Activated T-helper 2 cell treated with anti-CD3 and anti-CD28 coated beads, Interferon-gamma antibody, Interleukin-2, Interleukin-4, amounts not matched to agents 10 μg/mL and 5 μg/mL and 100 μg/mL, durations not matched to agents 14 hours and 24 hours and 36 hours (primary cell): Measurements from ENCODE around the gene CDH23. TPM values are rescaled to one million over a fixed set of nuclear protein-coding genes. Genes with fewer than 3 reads are reported as not detected.

Source experiments
- DNase-seq: peaks from one replicate; pipeline ENCODE4 v3.0.0; 2021; ENCODE audit warnings: low spot score
- H3K27ac Mint-ChIP-seq: one replicate; pipeline ENCODE4 v1.8.0; 2021; ENCODE audit warnings: mixed read lengths
- H3K27me3 Mint-ChIP-seq: one replicate; pipeline ENCODE4 v1.8.0; 2021; ENCODE audit warnings: low read depth, mixed read lengths
- H3K36me3 Mint-ChIP-seq: one replicate; pipeline ENCODE4 v1.8.0; 2021; ENCODE audit warnings: low read depth, mixed read lengths
- H3K4me1 Mint-ChIP-seq: one replicate; pipeline ENCODE4 v1.8.0; 2021; ENCODE audit warnings: low read depth, mixed read lengths
- H3K4me3 Mint-ChIP-seq: one replicate; pipeline ENCODE4 v1.8.0; 2021; ENCODE audit warnings: low read depth, mild to moderate bottlenecking, moderate library complexity, mixed read lengths
- H3K9me3 Mint-ChIP-seq: one replicate; pipeline ENCODE4 v1.8.0; 2021; ENCODE audit warnings: mixed read lengths
- intact Hi-C: fragments of 100-400 bp; cut with micrococcal nuclease; formaldehyde crosslinking; loops from one replicate; pipeline ENCODE4 v1.15.1; 2023
- total RNA-seq: library from RNA; stranded (reverse); gene quantifications from 2 replicates; pipeline ENCODE4 v1.2.3, GENCODE V29; 2022

Gene CDH23
- total RNA-seq, 1 donor from 2014 or later, result 0.55 TPM

- H3K27ac Mint-ChIP-seq, result no peak overlapping the region
- no peaks in the 10 kb centered on the region for H3K4me1 Mint-ChIP-seq
- no peak for DNase-seq
- H3K36me3 Mint-ChIP-seq, result no peaks in the 10 kb centered on the region
- H3K9me3 Mint-ChIP-seq, result no peaks in the 10 kb centered on the region
- H3K4me3 Mint-ChIP-seq, result no peak overlapping the region
- intact Hi-C loops, result no loop called here
- H3K27me3 Mint-ChIP-seq, result no peaks in the 10 kb centered on the region
These were observed 179.4 kb downstream of the CDH23 start for GRCh38 chr10:71575934-71576801.

- Mint-ChIP-seq H3K4me3 (no peak overlapping the region), H3K27me3 (no peaks in the 10 kb centered on the region), H3K9me3 (no peaks in the 10 kb centered on the region), H3K36me3 (no peaks in the 10 kb centered on the region), H3K4me1 (no peaks in the 10 kb centered on the region), H3K27ac (no peak overlapping the region)
- intact Hi-C loops, result no loop called here
- no peak for DNase-seq
These were observed 180.1 kb downstream of the CDH23 start for GRCh38 chr10:71576842-71577241.

- H3K9me3 Mint-ChIP-seq, result no peaks in the 10 kb centered on the region
- no peak overlapping the region for H3K4me3 Mint-ChIP-seq
- no peak for DNase-seq
- H3K27me3 Mint-ChIP-seq, result no peaks in the 10 kb centered on the region
- H3K4me1 Mint-ChIP-seq, result no peaks in the 10 kb centered on the region
- no peaks in the 10 kb centered on the region for H3K36me3 Mint-ChIP-seq
- no peak overlapping the region for H3K27ac Mint-ChIP-seq
- intact Hi-C loops, result no loop called here
These were observed 180.6 kb downstream of the CDH23 start for GRCh38 chr10:71577345-71577744.

GRCh38 chr10:71578069-71578468 is 181.3 kb downstream of the CDH23 start:
- intact Hi-C loops, result no loop called here
- Mint-ChIP-seq H3K27ac (no peak overlapping the region), H3K4me3 (no peak overlapping the region), H3K27me3 (no peaks in the 10 kb centered on the region), H3K36me3 (no peaks in the 10 kb centered on the region), H3K9me3 (no peaks in the 10 kb centered on the region), H3K4me1 (no peaks in the 10 kb centered on the region)
- DNase-seq, result no peak

GRCh38 chr10:71579668-71580067 is 182.9 kb downstream of the CDH23 start:
- DNase-seq, result no peak
- no peak overlapping the region for H3K27ac Mint-ChIP-seq
- no peak overlapping the region for H3K4me3 Mint-ChIP-seq
- no peaks in the 10 kb centered on the region for H3K36me3 Mint-ChIP-seq
- intact Hi-C loops, result no loop called here
- H3K27me3 Mint-ChIP-seq, result no peaks in the 10 kb centered on the region
- H3K4me1 Mint-ChIP-seq, result no peaks in the 10 kb centered on the region
- no peaks in the 10 kb centered on the region for H3K9me3 Mint-ChIP-seq

GRCh38 chr10:71580415-71580814 is 183.7 kb downstream of the CDH23 start:
- H3K27me3 Mint-ChIP-seq, result no peaks in the 10 kb centered on the region
- no peak for DNase-seq

GRCh38 chr10:71580926-71581325 is 184.2 kb downstream of the CDH23 start:
- no peaks in the 10 kb centered on the region for H3K36me3 Mint-ChIP-seq
- no peak overlapping the region for H3K27ac Mint-ChIP-seq
- no peaks in the 10 kb centered on the region for H3K4me1 Mint-ChIP-seq
- H3K9me3 Mint-ChIP-seq, result no peaks in the 10 kb centered on the region
- DNase-seq, result no peak
- H3K4me3 Mint-ChIP-seq, result no peak overlapping the region
- intact Hi-C loops, result no loop called here
- no peaks in the 10 kb centered on the region for H3K27me3 Mint-ChIP-seq

More at GRCh38 chr10:71580415-71580814, 183.7 kb downstream of the CDH23 start:
- Mint-ChIP-seq H3K9me3 (no peaks in the 10 kb centered on the region), H3K4me3 (no peak overlapping the region), H3K27ac (no peak overlapping the region), H3K4me1 (no peaks in the 10 kb centered on the region), H3K36me3 (no peaks in the 10 kb centered on the region)
- intact Hi-C loops, result no loop called here

- Mint-ChIP-seq H3K4me3 (no peak overlapping the region), H3K36me3 (no peaks in the 10 kb centered on the region), H3K27me3 (no peaks in the 10 kb centered on the region), H3K4me1 (no peaks in the 10 kb centered on the region), H3K9me3 (no peaks in the 10 kb centered on the region), H3K27ac (no peak overlapping the region)
- intact Hi-C loops, result no loop called here
- DNase-seq, result no peak
These were observed 184.7 kb downstream of the CDH23 start for GRCh38 chr10:71581376-71581775.

- no peak for DNase-seq
- no peaks in the 10 kb centered on the region for H3K27me3 Mint-ChIP-seq
- H3K9me3 Mint-ChIP-seq, result no peaks in the 10 kb centered on the region
- H3K36me3 Mint-ChIP-seq, result no peaks in the 10 kb centered on the region
- no peaks in the 10 kb centered on the region for H3K4me1 Mint-ChIP-seq
- H3K4me3 Mint-ChIP-seq, result no peak overlapping the region
- intact Hi-C loops, result no loop called here
- no peak overlapping the region for H3K27ac Mint-ChIP-seq
These were observed 185.3 kb downstream of the CDH23 start for GRCh38 chr10:71582019-71582418.

- Mint-ChIP-seq H3K9me3 (no peaks in the 10 kb centered on the region), H3K4me1 (no peaks in the 10 kb centered on the region), H3K27me3 (no peaks in the 10 kb centered on the region), H3K36me3 (no peaks in the 10 kb centered on the region), H3K4me3 (no peak overlapping the region), H3K27ac (no peak overlapping the region)
- intact Hi-C loops, result no loop called here
- DNase-seq, result no peak
These were observed 186.1 kb downstream of the CDH23 start for GRCh38 chr10:71582506-71583475.

GRCh38 chr10:71584461-71584860 is 187.7 kb downstream of the CDH23 start:
- Mint-ChIP-seq H3K4me3 (no peak overlapping the region), H3K4me1 (no peaks in the 10 kb centered on the region), H3K36me3 (no peaks in the 10 kb centered on the region), H3K27ac (no peak overlapping the region), H3K27me3 (no peaks in the 10 kb centered on the region), H3K9me3 (no peaks in the 10 kb centered on the region)
- no peak for DNase-seq
- intact Hi-C loops, result no loop called here

GRCh38 chr10:71584902-71585563 is 188.3 kb downstream of the CDH23 start:
- H3K36me3 Mint-ChIP-seq, result no peaks in the 10 kb centered on the region
- no peak overlapping the region for H3K27ac Mint-ChIP-seq
- intact Hi-C loops, result no loop called here
- H3K27me3 Mint-ChIP-seq, result no peaks in the 10 kb centered on the region
- H3K4me1 Mint-ChIP-seq, result no peaks in the 10 kb centered on the region
- H3K4me3 Mint-ChIP-seq, result no peak overlapping the region
- H3K9me3 Mint-ChIP-seq, result no peaks in the 10 kb centered on the region
- no peak for DNase-seq
